Measurements from ENCODE around the gene SGK2.

DNA sequence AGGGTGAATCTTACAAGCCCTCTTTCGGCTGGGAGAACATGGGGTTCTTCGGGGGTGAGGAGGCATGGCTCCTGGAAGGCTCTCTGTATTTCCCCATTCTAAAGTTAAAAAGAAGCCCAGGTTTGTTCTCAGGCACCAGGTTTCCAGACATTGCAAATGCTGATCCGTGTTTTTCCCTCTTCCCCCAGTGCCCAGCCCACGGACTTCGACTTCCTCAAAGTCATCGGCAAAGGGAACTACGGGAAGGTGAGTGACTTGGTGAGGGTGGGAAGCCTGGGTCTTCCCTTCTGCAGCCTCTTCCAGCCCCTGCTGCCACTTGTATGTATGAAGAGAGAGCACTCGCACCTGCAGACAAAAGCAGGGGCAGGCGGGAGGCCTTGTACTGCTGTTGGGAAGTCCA is 8.7 kb downstream of the SGK2 start:
- TF ChIP-seq, protein P1, sequence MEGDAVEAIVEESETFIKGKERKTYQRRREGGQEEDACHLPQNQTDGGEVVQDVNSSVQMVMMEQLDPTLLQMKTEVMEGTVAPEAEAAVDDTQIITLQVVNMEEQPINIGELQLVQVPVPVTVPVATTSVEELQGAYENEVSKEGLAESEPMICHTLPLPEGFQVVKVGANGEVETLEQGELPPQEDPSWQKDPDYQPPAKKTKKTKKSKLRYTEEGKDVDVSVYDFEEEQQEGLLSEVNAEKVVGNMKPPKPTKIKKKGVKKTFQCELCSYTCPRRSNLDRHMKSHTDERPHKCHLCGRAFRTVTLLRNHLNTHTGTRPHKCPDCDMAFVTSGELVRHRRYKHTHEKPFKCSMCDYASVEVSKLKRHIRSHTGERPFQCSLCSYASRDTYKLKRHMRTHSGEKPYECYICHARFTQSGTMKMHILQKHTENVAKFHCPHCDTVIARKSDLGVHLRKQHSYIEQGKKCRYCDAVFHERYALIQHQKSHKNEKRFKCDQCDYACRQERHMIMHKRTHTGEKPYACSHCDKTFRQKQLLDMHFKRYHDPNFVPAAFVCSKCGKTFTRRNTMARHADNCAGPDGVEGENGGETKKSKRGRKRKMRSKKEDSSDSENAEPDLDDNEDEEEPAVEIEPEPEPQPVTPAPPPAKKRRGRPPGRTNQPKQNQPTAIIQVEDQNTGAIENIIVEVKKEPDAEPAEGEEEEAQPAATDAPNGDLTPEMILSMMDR (IDR thresholded peaks at IDR 0.05) = no peak
- no peak for TF ChIP-seq POLR2A (IDR thresholded peaks at IDR 0.05)
